DND-41 (cell line): ENCODE data around the gene COG3.

ENCODE experiments used
- ATAC-seq: fragments of 200-7000 bp; cut with Tn5 transposase; 3 replicates; pipeline ENCODE4 v1.9.1; 2021; ENCODE audit warnings: low read depth; ENCODE audit not compliant: insufficient read depth
- DNase-seq: peaks from one replicate; pipeline ENCODE4 v3.0.0-alpha.2; 2020
- H2AFZ ChIP-seq: 2 replicates; pipeline ENCODE4 v1.6.0; 2012; ENCODE audit warnings: low read depth, low read length
- H3K27ac ChIP-seq: 2 replicates; pipeline ENCODE4 v1.5.1; 2012; ENCODE audit warnings: low read length, inconsistent platforms
- H3K27me3 ChIP-seq: fragments of 200-600 bp; sonication (generic); 2 replicates; pipeline ENCODE4 v1.6.0; 2012; ENCODE audit warnings: low read length, mild to moderate bottlenecking, inconsistent platforms; ENCODE audit not compliant: insufficient read depth, poor library complexity
- H3K36me3 ChIP-seq: 2 replicates; pipeline ENCODE4 v1.5.1; 2012; ENCODE audit warnings: low read length, inconsistent platforms; ENCODE audit not compliant: insufficient read depth
- H3K4me1 ChIP-seq: 2 replicates; pipeline ENCODE4 v1.5.1; 2012; ENCODE audit warnings: mild to moderate bottlenecking, low read length; ENCODE audit not compliant: insufficient read depth
- H3K4me2 ChIP-seq: 2 replicates; pipeline ENCODE4 v1.6.0; 2012; ENCODE audit warnings: mild to moderate bottlenecking, moderate library complexity, low read length, inconsistent platforms; ENCODE audit not compliant: insufficient read depth
- H3K4me3 ChIP-seq, 2 experiments: fragments of 200-600 bp in 1 of 2; shearing (Covaris generic) in 1 of 2; 2 replicates each; pipeline ENCODE4 v1.5.1; 2012 to 2016; ENCODE audit warnings: inconsistent platforms in 2 of 2, low read length in 2 of 2, mild to moderate bottlenecking in 2 of 2, low read depth in 1 of 2, moderate library complexity in 1 of 2
- H3K79me2 ChIP-seq: 2 replicates; pipeline ENCODE4 v1.6.0; 2012; ENCODE audit warnings: low read length, inconsistent platforms; ENCODE audit not compliant: insufficient read depth
- H3K9ac ChIP-seq: 2 replicates; pipeline ENCODE4 v1.6.0; 2012; ENCODE audit warnings: low read depth, mild to moderate bottlenecking, inconsistent platforms, low read length, moderate library complexity
- H3K9me3 ChIP-seq: 2 replicates; pipeline ENCODE4 v1.5.1; 2012; ENCODE audit warnings: low read length, moderate library complexity, mild to moderate bottlenecking, inconsistent platforms; ENCODE audit not compliant: insufficient read depth, severe bottlenecking
- H4K20me1 ChIP-seq: 2 replicates; pipeline ENCODE4 v1.6.0; 2012; ENCODE audit warnings: low read length; ENCODE audit not compliant: insufficient read depth
- CTCF ChIP-seq: IDR thresholded peaks from 2 replicates; pipeline ENCODE4 v1.5.1; 2012; ENCODE audit warnings: borderline replicate concordance, low read length, moderate library complexity, mild to moderate bottlenecking; ENCODE audit not compliant: poor library complexity, severe bottlenecking; ENCODE audit errors: extremely low read depth
- EZH2 ChIP-seq: IDR thresholded peaks from 3 replicates; pipeline ENCODE4 v1.6.1; 2012; ENCODE audit warnings: borderline replicate concordance, low read depth, mild to moderate bottlenecking, moderate library complexity, low read length, inconsistent platforms; ENCODE audit not compliant: severe bottlenecking

Gene COG3

GRCh38 chr13:45456196-45456972, 8.4 kb upstream of the COG3 start:
- no peaks in the 10 kb centered on the region for H3K4me1 ChIP-seq
- no peak overlapping the region for H3K4me2 ChIP-seq
- TF ChIP-seq EZH2 (no peak), CTCF (no peak)
- ATAC-seq (no peak), DNase-seq (no peak)
- no peak overlapping the region for H3K27ac ChIP-seq
- no peaks in the 10 kb centered on the region for H3K79me2 ChIP-seq
- H3K9me3 ChIP-seq: peaks cover 6% of the 10 kb centered on the region
- H3K36me3 ChIP-seq: no peaks in the 10 kb centered on the region
- no peak overlapping the region for H3K4me3 ChIP-seq
- H4K20me1 ChIP-seq: no peaks in the 10 kb centered on the region
- H3K27me3 ChIP-seq: no peaks in the 10 kb centered on the region
- H3K9ac ChIP-seq: no peak overlapping the region
- no peak overlapping the region for H2AFZ ChIP-seq

- Histone ChIP-seq H3K79me2 (peaks cover 56% of the 10 kb centered on the region), H3K36me3 (peaks cover 14% of the 10 kb centered on the region), H2AFZ (peak overlapping the region; percentile 64), H3K4me3 (peak overlapping the region; percentile 30 to 99), H3K9ac (peak overlapping the region; percentile 87), H4K20me1 (peaks cover 9% of the 10 kb centered on the region), H3K9me3 (peaks cover 4% of the 10 kb centered on the region), H3K27ac (peak overlapping the region; percentile 65), H3K27me3 (no peaks in the 10 kb centered on the region), H3K4me1 (peaks cover 36% of the 10 kb centered on the region), H3K4me2 (peak overlapping the region; percentile 98)
- TF ChIP-seq EZH2 (no peak), CTCF (no peak)
- no peak for DNase-seq
- no peak for ATAC-seq
Observed at GRCh38 chr13:45464141-45464686, 525 bp upstream of the COG3 start.

- ATAC-seq (no peak), DNase-seq (no peak)
- Histone ChIP-seq H3K27me3 (no peaks in the 10 kb centered on the region), H3K36me3 (peaks cover 14% of the 10 kb centered on the region), H4K20me1 (peaks cover 12% of the 10 kb centered on the region), H3K9ac (peak overlapping the region; percentile 87; the same call in 1 of the 2 replicates), H3K9me3 (no peaks in the 10 kb centered on the region), H3K27ac (no peak overlapping the region), H3K4me2 (peak overlapping the region; percentile 98), H3K4me1 (peaks cover 36% of the 10 kb centered on the region), H3K79me2 (peaks cover 78% of the 10 kb centered on the region), H2AFZ (no peak overlapping the region), H3K4me3 (peak overlapping the region in 1 of 2 experiments; percentile 99; a peak in 1 of 4 replicates)
- TF ChIP-seq CTCF (no peak), EZH2 (no peak)
Observed at GRCh38 chr13:45466359-45466758, 1.6 kb downstream of the COG3 start.
